Renal cortical epithelial cell (primary cell): ENCODE data around the gene KLC3. TPM values are rescaled to one million over a fixed set of nuclear protein-coding genes. Genes with fewer than 3 reads are reported as not detected.
"Not testable (repeated sequence)": the region's sequence is repeated elsewhere in the genome, so short reads cannot be mapped to it uniquely, and the experiment has no call there.

Experiments used
- DNase-seq: peaks from one replicate; pipeline ENCODE4 v3.0.0-alpha.2; 2011; ENCODE audit warnings: low read depth
- total RNA-seq: library from RNA; depleted of rRNA; stranded (reverse); fragments of >200 nt; gene quantifications from 2 replicates; pipeline ENCODE4 v1.2.3, GENCODE V29; 2014

KLC3 gene
- total RNA-seq, 1 donor from 2014 or later: 1.3 TPM

- DNase-seq: no peak
These were observed 25.2 kb upstream of the KLC3 start for GRCh38 chr19:45315304-45315703.

- DNase-seq: no peak
These were observed 19.4 kb upstream of the KLC3 start for GRCh38 chr19:45320997-45321775.

- no peak for DNase-seq
These were observed 18.7 kb upstream of the KLC3 start for GRCh38 chr19:45321848-45322247.

GRCh38 chr19:45322311-45322710, 18.2 kb upstream of the KLC3 start:
- no peak for DNase-seq

- DNase-seq: no peak
These were observed 17.7 kb upstream of the KLC3 start, which contains the start of gene CKM for GRCh38 chr19:45322744-45323281. Gene CKM (minus strand): TSS chr19:45322875. CDS start chr19:45319713, 3,162 bp downstream.

- DNase-seq: no peak
These were observed 16.9 kb upstream of the KLC3 start for GRCh38 chr19:45323671-45324081.

- DNase-seq: no peak
These were observed 16.1 kb upstream of the KLC3 start for GRCh38 chr19:45324349-45324907.

- DNase-seq: no peak
These were observed 13.0 kb upstream of the KLC3 start for GRCh38 chr19:45327404-45328143.

- no peak for DNase-seq
These were observed 9.1 kb upstream of the KLC3 start for GRCh38 chr19:45331411-45331810.

GRCh38 chr19:45333609-45334303, 6.8 kb upstream of the KLC3 start:
- DNase-seq: no peak

GRCh38 chr19:45334881-45335280, 5.7 kb upstream of the KLC3 start:
- not testable (repeated sequence) for DNase-seq

- DNase-seq: no peak
These were observed 3.8 kb upstream of the KLC3 start for GRCh38 chr19:45336696-45337251.

- DNase-seq: no peak
These were observed 921 bp upstream of the KLC3 start for GRCh38 chr19:45339629-45340028.

GRCh38 chr19:45340899-45341453, 426 bp downstream of the KLC3 start:
- no peak for DNase-seq

- no peak for DNase-seq
These were observed 2.4 kb downstream of the KLC3 start for GRCh38 chr19:45342911-45343310.

GRCh38 chr19:45344621-45345505, 4.3 kb downstream of the KLC3 start:
- DNase-seq: no peak

GRCh38 chr19:45345506-45345860, 4.9 kb downstream of the KLC3 start:
- DNase-seq: no peak

GRCh38 chr19:45346449-45346848, 5.9 kb downstream of the KLC3 start:
- DNase-seq: no peak

GRCh38 chr19:45347570-45348366, 7.2 kb downstream of the KLC3 start:
- DNase-seq: no peak
